Measurements from ENCODE around the gene RAMACL. TPM values are rescaled to one million over a fixed set of nuclear protein-coding genes. Genes with fewer than 3 reads are reported as not detected.

Gene RAMACL
- total RNA-seq, 1 donor from 2014 or later: 2.6 TPM

GRCh38 chr6:166618251-166618650 is 31.8 kb upstream of the RAMACL start:
- DNase-seq (ENCODE audit: low read depth in 2 of 2): no peak

GRCh38 chr6:166617359-166617758 is 30.9 kb upstream of the RAMACL start:
- DNase-seq (ENCODE audit: low read depth in 2 of 2): no peak

GRCh38 chr6:166616261-166617238 is 30.1 kb upstream of the RAMACL start:
- DNase-seq (ENCODE audit: low read depth in 2 of 2): no peak

- DNase-seq (ENCODE audit: low read depth in 2 of 2): peak; percentile 78 to 94
Observed at GRCh38 chr6:166615059-166615770, 28.7 kb upstream of the RAMACL start.

DNA sequence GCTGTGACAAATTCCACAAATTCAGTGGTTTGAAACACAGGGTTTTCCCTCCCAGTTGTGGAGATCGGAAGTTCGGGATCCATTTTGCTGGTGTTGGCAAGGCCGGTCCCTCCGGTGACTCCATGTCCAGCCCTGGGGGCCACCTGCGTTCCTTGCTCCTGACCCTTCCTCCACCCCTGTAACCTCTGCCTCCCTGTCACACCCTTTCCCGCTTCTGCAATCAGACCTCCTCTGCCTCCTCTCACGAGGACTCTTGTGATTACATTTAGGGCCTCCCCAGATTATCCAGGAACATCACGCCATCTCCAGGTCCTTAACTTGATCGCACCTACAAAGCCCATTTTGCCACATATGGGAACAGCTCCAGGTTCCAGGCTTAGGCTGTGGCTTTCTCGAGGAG is 28.1 kb upstream of the RAMACL start:
- DNase-seq (ENCODE audit: low read depth in 2 of 2): no peak

DNA sequence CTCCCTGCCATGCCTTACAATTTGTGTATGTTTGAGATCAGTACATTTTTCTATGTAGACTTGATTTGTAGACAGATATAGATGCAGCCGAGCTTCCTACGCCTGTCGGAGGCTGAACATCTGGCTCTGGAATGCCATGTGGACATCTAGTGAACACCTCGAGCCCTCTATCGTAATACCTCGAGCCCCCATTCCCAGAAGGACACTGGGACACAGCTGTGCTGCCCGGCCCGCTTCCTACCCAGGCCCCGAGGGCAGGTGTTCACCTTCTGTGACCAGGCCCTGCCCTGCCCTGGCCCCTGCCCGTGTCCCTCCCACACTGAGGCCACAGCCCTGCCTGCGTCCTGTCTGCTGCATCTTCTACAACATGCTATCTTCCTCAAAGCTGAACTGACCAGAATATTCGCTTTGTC is 27.7 kb upstream of the RAMACL start:
- no peak for DNase-seq (ENCODE audit: low read depth in 2 of 2)

DNA sequence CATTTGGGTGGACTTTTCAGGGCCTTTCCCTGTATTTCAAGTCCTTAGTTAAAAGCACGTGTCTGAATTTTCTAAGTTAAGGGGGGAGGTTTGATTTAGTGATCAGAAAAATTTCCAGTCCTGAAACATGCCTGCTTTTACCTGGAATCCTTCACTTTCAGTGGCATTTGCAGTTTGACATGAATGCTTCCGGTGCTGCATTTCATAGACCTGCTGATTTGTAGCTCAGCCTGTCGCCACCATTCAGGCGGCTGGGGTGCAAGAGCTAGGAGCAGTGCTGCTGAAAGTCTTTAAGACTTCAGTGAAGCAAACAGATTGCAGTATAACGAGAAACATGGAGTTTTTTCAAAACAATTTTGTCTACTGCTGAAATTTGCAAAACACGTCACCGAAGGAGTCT is 26.5 kb upstream of the RAMACL start:
- no peak for DNase-seq (ENCODE audit: low read depth in 2 of 2)

GRCh38 chr6:166612471-166612881 is 26.0 kb upstream of the RAMACL start:
- no peak for DNase-seq (ENCODE audit: low read depth in 2 of 2)

DNA sequence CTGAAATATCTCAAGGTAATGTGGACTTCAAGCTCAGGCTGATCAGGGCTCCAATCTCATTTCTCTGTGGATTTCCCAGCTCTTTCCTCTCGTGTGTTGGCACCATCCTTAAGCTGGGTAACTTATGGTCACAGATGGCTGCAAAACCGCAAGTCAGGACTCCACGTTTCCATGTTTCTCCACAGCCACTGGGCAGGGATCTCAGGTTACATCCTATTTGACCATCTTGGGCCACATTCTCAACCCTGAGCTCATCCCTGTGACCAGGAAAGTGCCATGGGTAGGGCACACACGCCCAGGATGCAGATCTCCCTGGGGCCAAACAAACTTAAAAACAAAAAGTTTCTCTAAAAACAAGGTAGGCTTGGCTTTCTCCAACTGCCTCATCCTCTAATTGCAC is 25.2 kb upstream of the RAMACL start:
- no peak for DNase-seq (ENCODE audit: low read depth in 2 of 2)

DNA sequence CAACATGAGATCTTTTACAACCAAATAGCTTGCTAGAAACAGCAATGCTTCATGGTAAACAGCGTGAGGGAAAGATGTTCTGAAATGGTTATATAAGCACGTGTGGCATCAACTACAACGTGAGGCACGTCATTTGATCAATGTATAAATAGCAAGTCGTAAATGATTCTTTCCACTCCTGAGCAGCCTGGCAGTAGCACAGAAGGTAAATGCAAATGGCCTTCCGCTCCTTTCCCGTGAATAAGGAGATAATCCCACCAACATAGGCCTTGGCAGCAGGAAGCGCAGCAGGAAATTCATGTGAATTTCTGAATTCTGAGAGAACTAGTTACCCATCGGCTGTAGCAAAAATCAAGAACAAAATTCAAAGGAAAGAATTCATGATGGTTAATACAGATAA is 23.6 kb upstream of the RAMACL start:
- no peak for DNase-seq (ENCODE audit: low read depth in 2 of 2)

DNA sequence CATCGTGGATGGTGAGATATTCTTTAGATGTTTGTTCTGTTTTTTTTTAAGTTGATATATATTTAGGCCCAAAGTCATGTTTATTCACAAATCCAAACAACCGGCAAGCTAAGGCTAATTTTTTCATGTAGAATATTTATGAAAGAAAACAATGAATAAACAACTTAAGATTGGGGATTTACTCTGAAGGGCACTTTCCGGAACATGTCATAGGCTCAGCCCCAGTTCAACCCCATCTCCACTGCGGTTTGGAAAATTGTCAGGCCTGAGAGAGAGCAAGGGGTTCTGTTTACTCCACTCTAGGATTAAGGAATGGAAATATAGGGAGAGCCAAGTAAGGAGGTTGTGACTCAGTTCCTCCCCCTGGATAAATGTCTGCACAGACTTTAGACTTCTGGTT is 22.3 kb upstream of the RAMACL start:
- no peak for DNase-seq (ENCODE audit: low read depth in 2 of 2)

- DNase-seq (ENCODE audit: low read depth in 2 of 2): no peak
Observed at GRCh38 chr6:166605752-166606151, 19.3 kb upstream of the RAMACL start.

- no peak for DNase-seq (ENCODE audit: low read depth in 2 of 2)
Observed at GRCh38 chr6:166604911-166605310, 18.4 kb upstream of the RAMACL start.

- no peak for DNase-seq (ENCODE audit: low read depth in 2 of 2)
Observed at GRCh38 chr6:166604328-166604727, 17.9 kb upstream of the RAMACL start.

DNA sequence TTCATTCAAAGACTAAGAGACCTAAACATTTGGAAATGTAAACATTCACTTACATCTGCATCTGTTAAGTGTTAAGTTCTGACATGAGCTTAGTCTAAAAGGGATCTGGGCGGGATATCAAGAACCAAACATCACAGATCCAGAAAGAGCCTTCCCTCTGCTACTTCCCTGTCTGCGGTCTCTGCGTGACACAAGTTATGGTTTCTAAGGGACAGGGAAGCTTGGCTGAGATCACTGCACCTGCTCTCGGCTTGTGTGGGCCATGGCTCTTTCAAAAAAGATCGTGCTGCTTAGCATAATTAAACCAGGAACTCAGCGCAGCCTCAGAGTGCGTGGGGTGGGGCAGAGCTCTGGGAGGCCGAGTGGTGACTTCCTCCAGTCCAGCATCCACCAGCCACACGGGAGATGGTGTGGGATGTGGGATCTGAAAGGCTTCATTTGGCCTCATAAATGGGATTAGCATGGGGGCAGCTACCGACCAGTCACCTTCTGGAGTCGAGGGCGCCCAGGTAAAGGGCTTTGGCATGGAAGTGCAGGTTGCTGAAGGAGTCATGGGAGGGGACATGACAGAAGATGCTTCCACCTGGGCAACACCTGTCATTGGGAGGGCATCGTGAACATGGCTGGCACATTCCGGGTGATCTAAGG is 16.7 kb upstream of the RAMACL start:
- DNase-seq (ENCODE audit: low read depth in 2 of 2): no peak

- DNase-seq (ENCODE audit: low read depth in 2 of 2): no peak
Observed at GRCh38 chr6:166601956-166602355, 15.5 kb upstream of the RAMACL start.

- no peak for DNase-seq (ENCODE audit: low read depth in 2 of 2)
Observed at GRCh38 chr6:166600931-166601330, 14.5 kb upstream of the RAMACL start.

GRCh38 chr6:166599205-166599604 is 12.7 kb upstream of the RAMACL start:
- peak in 1 of 2 donors; percentile 55 for DNase-seq (ENCODE audit: low read depth in 2 of 2)

- DNase-seq (ENCODE audit: low read depth in 2 of 2): peak; percentile 97 to 98
Observed at GRCh38 chr6:166598441-166599138, 12.1 kb upstream of the RAMACL start.

- DNase-seq (ENCODE audit: low read depth in 2 of 2): peak; percentile 13 to 40
Observed at GRCh38 chr6:166597711-166598440, 11.4 kb upstream of the RAMACL start.

All from lung microvascular endothelial cell (primary cell).